ENCODE results near the gene CHD6.

Gene CHD6

DNA sequence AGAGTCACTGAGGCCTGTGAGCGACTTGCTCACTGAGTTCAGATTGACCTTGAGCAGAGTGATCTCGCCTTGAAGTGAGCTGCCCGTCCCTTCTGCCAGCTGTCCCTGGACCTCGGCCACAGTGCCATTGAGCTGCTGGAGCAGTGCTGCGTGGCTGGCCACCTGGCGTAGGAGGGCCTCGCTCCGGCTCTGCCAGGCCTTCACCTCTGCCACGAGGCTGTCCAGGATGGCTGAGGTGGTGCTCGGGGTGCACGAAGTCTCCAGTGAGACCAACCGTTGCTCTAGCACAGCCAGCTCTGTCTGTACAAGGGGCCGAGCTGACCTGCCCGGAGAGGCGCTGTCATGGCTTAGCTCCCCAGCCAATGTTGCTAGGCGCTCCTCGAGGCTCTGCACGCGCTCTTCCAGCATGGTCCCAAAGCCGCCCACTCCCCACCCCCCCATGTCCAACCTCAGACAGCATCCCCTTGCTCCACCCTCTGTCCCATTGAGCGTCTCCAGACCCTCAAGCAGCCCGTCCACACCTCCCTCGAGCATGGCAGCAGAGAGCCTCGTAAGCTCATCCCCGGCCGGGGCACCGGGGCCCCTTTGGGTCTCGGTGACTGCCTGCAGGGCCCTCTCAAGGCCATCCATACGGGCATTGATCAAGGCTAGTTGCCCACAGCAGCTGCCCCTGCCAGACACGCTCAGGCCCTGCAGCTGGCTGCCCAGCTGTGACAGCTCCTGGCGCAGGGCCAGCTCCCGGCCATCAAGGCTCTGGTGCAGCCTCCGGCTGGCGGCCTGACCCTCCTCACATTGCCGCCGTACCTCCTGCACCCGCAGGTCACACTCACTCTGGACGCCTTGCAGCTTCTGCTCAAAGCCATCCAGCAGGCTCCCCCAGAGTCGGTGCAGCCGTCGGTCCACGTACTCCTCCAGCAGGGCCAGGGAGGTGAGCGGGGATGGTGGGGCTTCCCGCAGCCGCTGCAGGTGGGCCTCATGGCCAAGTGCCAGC, 256.1 kb downstream of the CHD6 start:
- H3K4me1 Mint-ChIP-seq = peaks cover 5% of the 10 kb centered on the region
- no peaks in the 10 kb centered on the region for H3K9me3 Mint-ChIP-seq
- peaks cover 27% of the 10 kb centered on the region for H3K27me3 Mint-ChIP-seq (ENCODE audit: low read depth)
- H3K36me3 Mint-ChIP-seq (ENCODE audit: low read depth) = peaks cover 3% of the 10 kb centered on the region
- no peak overlapping the region for H3K4me3 Mint-ChIP-seq
- TF ChIP-seq, protein P1, sequence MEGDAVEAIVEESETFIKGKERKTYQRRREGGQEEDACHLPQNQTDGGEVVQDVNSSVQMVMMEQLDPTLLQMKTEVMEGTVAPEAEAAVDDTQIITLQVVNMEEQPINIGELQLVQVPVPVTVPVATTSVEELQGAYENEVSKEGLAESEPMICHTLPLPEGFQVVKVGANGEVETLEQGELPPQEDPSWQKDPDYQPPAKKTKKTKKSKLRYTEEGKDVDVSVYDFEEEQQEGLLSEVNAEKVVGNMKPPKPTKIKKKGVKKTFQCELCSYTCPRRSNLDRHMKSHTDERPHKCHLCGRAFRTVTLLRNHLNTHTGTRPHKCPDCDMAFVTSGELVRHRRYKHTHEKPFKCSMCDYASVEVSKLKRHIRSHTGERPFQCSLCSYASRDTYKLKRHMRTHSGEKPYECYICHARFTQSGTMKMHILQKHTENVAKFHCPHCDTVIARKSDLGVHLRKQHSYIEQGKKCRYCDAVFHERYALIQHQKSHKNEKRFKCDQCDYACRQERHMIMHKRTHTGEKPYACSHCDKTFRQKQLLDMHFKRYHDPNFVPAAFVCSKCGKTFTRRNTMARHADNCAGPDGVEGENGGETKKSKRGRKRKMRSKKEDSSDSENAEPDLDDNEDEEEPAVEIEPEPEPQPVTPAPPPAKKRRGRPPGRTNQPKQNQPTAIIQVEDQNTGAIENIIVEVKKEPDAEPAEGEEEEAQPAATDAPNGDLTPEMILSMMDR (IDR thresholded peaks at IDR 0.05; ENCODE audit: unreplicated experiment in 3 of 3) = no peak
- H3K27ac Mint-ChIP-seq = no peak overlapping the region

DNA sequence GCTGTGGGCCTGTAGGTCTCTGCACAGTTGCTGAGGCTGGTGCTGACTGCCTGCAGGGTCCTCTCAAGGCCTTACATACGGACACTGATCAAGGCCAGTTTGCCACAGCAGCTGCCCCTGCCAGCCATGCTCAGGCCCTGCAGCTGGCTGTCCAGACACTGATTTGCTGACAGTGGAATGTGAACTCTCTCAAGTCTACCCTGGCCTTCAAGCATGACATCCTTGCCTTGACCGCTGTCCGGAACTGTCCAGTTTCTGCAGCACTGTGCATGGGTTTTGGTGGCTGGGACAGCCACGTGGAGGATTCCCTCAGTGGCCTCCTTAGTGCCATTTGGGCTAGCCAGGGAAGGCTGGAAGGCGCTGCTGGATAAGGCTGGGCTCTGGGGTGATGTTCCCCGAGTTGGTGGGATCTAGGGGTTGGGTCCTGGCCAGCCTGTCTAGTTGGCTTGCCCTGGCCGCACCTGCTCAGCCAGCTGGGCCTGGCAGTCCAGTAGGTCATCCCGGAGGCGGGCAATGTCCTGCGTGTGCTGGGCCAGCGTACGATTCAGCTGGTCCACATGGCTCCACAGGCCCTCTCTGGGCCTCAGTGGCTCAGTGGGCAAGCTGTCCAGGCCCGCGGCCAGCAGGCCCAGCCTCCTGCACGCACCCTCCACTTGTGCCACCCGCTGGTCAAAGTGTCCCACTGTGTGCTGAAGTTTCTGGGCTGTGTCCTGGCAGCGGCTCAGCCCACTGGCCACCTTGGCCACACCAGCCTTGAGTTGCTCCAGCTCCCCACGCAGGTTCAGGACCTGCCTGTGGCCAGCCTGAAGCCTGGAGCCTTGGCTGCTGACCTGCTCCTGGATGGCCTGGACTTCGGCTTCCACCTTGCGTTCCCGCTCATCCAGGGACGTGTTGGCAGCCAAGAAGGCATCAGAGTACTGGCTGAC, 257.1 kb downstream of the CHD6 start:
- Mint-ChIP-seq H3K27ac (no peak overlapping the region), H3K9me3 (no peaks in the 10 kb centered on the region)

DNA sequence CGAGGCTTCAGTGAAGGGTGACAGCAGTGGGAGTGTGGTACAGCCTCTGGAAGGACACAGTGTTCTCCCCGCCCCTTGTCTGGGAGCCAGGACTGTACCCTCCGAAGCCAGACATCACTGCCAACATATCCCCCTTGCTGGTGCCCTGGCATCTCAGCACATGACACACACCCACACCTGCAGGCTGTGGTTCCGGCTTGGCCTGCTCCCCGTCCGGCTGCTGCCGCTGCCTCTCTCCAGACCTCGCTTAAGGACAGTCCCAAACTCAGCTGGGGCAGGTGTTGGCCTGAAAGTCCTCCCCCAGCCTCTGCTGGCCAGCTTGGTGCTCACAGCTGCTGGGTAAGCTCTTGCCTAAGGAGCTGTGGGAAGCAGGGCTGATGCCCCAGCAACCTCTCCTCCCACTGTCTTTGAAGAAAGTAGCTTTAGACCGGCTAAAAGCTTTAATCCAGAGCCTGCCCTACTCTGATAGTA, 258.6 kb downstream of the CHD6 start:
- Mint-ChIP-seq H3K36me3 (ENCODE audit: low read depth) (no peaks in the 10 kb centered on the region), H3K27ac (no peak overlapping the region), H3K27me3 (ENCODE audit: low read depth) (peaks cover 12% of the 10 kb centered on the region), H3K9me3 (no peaks in the 10 kb centered on the region), H3K4me1 (no peaks in the 10 kb centered on the region), H3K4me3 (no peak overlapping the region)
- TF ChIP-seq, protein P1 (IDR thresholded peaks at IDR 0.05; ENCODE audit: unreplicated experiment in 3 of 3) = no peak

More for the DNA sequence above, 257.1 kb downstream of the CHD6 start:
- Mint-ChIP-seq H3K4me3 (no peak overlapping the region), H3K4me1 (peaks cover 5% of the 10 kb centered on the region), H3K36me3 (ENCODE audit: low read depth) (peaks cover 3% of the 10 kb centered on the region), H3K27me3 (ENCODE audit: low read depth) (peaks cover 24% of the 10 kb centered on the region)
- TF ChIP-seq, protein P1 (IDR thresholded peaks at IDR 0.05; ENCODE audit: unreplicated experiment in 3 of 3) = no peak

DNA sequence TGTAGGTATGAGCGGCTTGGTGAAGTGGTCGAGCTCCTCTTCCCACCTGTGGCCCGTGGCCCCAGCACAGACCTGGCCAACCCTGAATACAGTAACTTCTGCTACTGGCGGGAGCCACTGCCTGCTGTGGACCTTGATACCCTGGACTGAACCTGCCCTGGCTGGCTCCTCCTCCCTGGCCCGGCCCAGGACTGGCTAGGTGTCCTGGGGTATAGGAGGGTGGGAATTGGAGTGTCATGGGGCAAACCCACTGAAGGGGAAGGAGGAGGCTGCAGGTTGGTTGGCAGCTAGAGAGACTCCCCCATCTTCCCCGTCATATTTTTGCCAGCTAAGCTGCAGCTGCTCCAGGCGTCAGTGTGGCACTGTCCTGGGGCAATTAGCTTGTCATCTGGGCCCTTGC, 259.5 kb downstream of the CHD6 start:
- Mint-ChIP-seq H3K27me3 (ENCODE audit: low read depth) (peaks cover 7% of the 10 kb centered on the region), H3K9me3 (no peaks in the 10 kb centered on the region), H3K27ac (no peak overlapping the region), H3K4me1 (no peaks in the 10 kb centered on the region), H3K36me3 (ENCODE audit: low read depth) (no peaks in the 10 kb centered on the region), H3K4me3 (no peak overlapping the region)
- TF ChIP-seq, protein P1 (IDR thresholded peaks at IDR 0.05; ENCODE audit: unreplicated experiment in 3 of 3) = no peak

DNA sequence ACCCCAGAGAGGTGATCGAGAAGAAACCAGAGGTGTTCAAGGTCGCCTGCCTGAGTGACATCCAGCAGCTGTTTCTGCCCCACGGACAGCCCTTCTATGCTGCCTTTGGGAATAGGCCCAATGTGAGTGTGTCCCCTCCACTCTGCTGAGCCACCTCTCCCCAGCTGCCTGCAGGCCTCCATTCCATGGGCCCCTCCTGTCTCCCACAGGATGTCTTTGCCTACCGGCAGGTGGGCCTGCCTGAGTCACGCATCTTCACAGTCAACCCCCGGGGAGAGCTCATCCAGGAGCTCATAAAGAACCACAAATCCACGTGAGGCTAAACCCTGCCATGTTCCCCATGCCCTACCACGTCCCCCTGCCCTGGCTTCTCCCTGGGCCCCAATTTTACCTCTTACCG, 259.9 kb downstream of the CHD6 start:
- no peaks in the 10 kb centered on the region for H3K36me3 Mint-ChIP-seq (ENCODE audit: low read depth)
- no peaks in the 10 kb centered on the region for H3K9me3 Mint-ChIP-seq
- H3K27me3 Mint-ChIP-seq (ENCODE audit: low read depth) = peaks cover 5% of the 10 kb centered on the region
- no peak overlapping the region for H3K27ac Mint-ChIP-seq
- H3K4me3 Mint-ChIP-seq = no peak overlapping the region
- no peaks in the 10 kb centered on the region for H3K4me1 Mint-ChIP-seq
- TF ChIP-seq, protein P1 (IDR thresholded peaks at IDR 0.05; ENCODE audit: unreplicated experiment in 3 of 3) = no peak

Measured in nephron (organoid).